ENCODE measurements around the gene COBLL1.

DNA sequence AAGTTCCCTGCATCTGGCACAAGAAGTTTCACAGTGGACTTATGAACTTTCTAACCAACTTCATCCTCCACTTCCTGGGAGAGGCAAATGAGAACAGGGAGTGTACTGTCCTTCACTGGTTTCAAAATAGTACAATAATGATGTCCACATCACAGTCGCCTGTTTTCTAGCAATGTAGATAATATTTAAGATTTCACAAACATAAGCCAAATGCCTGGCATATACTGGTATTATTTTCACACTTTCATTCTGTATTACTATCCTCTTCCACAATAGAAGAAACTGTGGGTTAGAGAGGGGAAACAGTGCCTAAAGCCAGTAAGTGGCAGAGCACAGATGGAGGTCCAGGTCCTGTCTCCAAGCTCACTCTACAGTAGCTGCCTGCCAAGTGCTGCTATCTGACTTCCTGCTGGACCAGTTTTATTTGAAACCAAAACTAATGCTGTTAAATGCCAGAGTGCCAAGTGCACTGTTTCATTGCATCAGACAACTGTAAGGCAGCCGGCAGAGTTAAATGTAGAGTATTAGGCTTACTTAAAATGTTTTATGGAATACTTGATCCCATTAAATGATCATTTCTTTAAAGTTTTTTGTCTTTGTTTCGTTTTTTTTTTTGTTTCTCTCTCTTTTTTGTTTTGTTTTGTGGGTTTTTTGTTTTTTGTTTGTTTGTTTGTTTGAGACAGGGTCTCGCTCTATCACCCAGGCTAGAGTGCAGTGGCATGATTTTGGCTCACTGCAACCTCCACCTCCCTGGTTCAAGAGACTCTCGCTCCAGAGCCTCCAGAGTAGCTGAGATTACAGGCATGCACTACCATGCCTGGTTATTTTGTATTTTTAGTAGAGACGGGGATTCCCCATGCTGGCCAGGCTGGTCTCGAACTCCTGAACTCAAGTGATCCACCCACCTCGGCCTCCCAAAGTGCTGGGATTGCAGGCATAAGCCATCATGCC lies 15.1 kb downstream of the COBLL1 start:
- TF ChIP-seq, protein P1, sequence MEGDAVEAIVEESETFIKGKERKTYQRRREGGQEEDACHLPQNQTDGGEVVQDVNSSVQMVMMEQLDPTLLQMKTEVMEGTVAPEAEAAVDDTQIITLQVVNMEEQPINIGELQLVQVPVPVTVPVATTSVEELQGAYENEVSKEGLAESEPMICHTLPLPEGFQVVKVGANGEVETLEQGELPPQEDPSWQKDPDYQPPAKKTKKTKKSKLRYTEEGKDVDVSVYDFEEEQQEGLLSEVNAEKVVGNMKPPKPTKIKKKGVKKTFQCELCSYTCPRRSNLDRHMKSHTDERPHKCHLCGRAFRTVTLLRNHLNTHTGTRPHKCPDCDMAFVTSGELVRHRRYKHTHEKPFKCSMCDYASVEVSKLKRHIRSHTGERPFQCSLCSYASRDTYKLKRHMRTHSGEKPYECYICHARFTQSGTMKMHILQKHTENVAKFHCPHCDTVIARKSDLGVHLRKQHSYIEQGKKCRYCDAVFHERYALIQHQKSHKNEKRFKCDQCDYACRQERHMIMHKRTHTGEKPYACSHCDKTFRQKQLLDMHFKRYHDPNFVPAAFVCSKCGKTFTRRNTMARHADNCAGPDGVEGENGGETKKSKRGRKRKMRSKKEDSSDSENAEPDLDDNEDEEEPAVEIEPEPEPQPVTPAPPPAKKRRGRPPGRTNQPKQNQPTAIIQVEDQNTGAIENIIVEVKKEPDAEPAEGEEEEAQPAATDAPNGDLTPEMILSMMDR (conservative IDR thresholded peaks at IDR 0.05 in 1 of 2, IDR thresholded peaks at IDR 0.05 in 1 of 2; ENCODE audit: low read depth in 1 of 2, low read length in 2 of 2) = no peak
- no peak for TF ChIP-seq EZH2 (IDR thresholded peaks at IDR 0.05; ENCODE audit: low read length, missing control alignments)

Data from fibroblast of lung (primary cell).